Measurements from ENCODE around the gene ZNF740. TPM values are rescaled to one million over a fixed set of nuclear protein-coding genes. Genes with fewer than 3 reads are reported as not detected.
"Not testable (repeated sequence)": the region's sequence is repeated elsewhere in the genome, so short reads cannot be mapped to it uniquely, and the experiment has no call there.

ZNF740 gene
- total RNA-seq, 2 experiments from 2014 or later: 32.6 to 37.5 TPM

DNA sequence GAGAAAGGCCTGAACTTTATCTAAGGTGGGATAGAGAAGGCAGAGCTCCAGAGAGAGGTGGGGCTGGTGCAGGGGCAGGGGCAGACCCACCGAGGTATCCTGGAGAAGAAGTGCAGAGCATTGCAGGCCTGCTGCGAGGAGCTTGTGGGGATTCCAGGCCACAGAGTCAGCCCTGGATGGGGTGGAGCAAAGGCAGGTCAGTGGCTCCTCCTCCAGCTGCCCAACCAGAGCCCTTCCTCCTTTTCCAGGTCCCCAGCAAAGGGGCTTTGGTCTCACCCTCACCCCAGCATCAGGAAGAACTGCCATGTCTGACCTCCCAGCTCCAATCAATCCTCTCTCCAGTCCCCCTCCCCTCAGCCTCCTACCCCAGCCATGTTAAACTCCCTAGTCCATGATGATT, 19.8 kb upstream of the ZNF740 start:
- ChIA-PET POLR2A (interaction anchor here (1.0 to 1.9 kb wide), 2 partner anchors 20 to 45 kb away, joined by 3 to 12 read pairs; partner anchors contain the start of genes CSAD and ZNF740), CTCF (interaction anchor here (0.6 to 6.3 kb wide), 22 partner anchors 9 to 316 kb away, joined by 3 to 65 read pairs (median 10); partner anchors contain the start of genes AAAS, CSAD, ESPL1 and IGFBP6)
- H3K27me3 Mint-ChIP-seq: no peaks in the 10 kb centered on the region
- intact Hi-C loops (cut with micrococcal nuclease): no loop called here
- H3K27ac Mint-ChIP-seq: no peak overlapping the region
- H3K36me3 Mint-ChIP-seq: peaks cover 2% of the 10 kb centered on the region
- peaks cover 6% of the 10 kb centered on the region for H3K4me1 Mint-ChIP-seq (ENCODE audit: low read depth)
- no peak overlapping the region for H3K4me3 Mint-ChIP-seq
- no peaks in the 10 kb centered on the region for H3K9me3 Mint-ChIP-seq
- DNase-seq: no peak

- Mint-ChIP-seq H3K4me1 (ENCODE audit: low read depth) (peaks cover 9% of the 10 kb centered on the region), H3K36me3 (peaks cover 2% of the 10 kb centered on the region), H3K27me3 (no peaks in the 10 kb centered on the region), H3K9me3 (no peaks in the 10 kb centered on the region), H3K4me3 (no peak overlapping the region), H3K27ac (no peak overlapping the region)
- no peak for DNase-seq
- ChIA-PET CTCF (interaction anchor here (0.6 to 6.3 kb wide), 20 partner anchors 10 to 315 kb away, joined by 3 to 65 read pairs (median 14); partner anchors contain the start of genes AAAS, CSAD, ESPL1 and IGFBP6), POLR2A (interaction anchor here (1.0 kb wide), 1 partner anchor 44 kb away, joined by 3 read pairs; no protein-coding TSS in a partner anchor)
- intact Hi-C loops (cut with micrococcal nuclease): no loop called here
Measured at GRCh38 chr12:53161119-53161911, 19.2 kb upstream of the ZNF740 start.

DNA sequence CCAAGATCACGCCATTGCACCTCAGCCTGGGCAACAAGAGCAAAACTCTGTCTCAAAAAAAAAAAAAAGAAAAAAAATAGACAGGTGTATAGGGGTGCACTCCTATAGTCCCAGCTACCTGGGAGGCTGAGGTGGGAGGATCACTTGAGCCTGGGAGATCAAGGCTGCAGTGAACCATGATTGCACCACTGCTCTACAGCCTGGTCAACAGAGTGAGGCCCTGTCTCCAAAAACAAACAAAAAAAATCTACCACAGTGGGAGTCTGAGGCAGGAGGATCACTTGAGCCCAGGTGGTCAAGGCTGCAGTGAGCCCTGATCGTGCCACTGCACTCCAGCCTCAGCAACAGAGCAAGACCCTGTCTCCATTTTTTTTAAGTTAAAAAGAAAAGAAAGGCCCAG, 17.5 kb upstream of the ZNF740 start:
- CTCF ChIA-PET: interaction anchor here (4.7 to 6.3 kb wide), 2 partner anchors 27 to 182 kb away, joined by 36 to 53 read pairs; no protein-coding TSS in a partner anchor
- H3K4me1 Mint-ChIP-seq (ENCODE audit: low read depth): peaks cover 10% of the 10 kb centered on the region
- H3K9me3 Mint-ChIP-seq; H3K36me3 Mint-ChIP-seq; DNase-seq; H3K4me3 Mint-ChIP-seq; POLR2A ChIA-PET; H3K27ac Mint-ChIP-seq; H3K27me3 Mint-ChIP-seq; intact Hi-C loops (cut with micrococcal nuclease): not testable (repeated sequence)

- DNase-seq: no peak
- Mint-ChIP-seq H3K4me1 (ENCODE audit: low read depth) (peaks cover 4% of the 10 kb centered on the region), H3K27me3 (no peaks in the 10 kb centered on the region), H3K9me3 (no peaks in the 10 kb centered on the region), H3K36me3 (peaks cover 3% of the 10 kb centered on the region), H3K27ac (no peak overlapping the region), H3K4me3 (no peak overlapping the region)
- CTCF ChIA-PET: interaction anchor here (2.2 kb wide), 1 partner anchor 23 kb away, joined by 5 read pairs; no protein-coding TSS in a partner anchor
- intact Hi-C loops (cut with micrococcal nuclease): no loop called here
- POLR2A ChIA-PET: no interaction called here
Measured at GRCh38 chr12:53166837-53167236, 13.7 kb upstream of the ZNF740 start.

DNA sequence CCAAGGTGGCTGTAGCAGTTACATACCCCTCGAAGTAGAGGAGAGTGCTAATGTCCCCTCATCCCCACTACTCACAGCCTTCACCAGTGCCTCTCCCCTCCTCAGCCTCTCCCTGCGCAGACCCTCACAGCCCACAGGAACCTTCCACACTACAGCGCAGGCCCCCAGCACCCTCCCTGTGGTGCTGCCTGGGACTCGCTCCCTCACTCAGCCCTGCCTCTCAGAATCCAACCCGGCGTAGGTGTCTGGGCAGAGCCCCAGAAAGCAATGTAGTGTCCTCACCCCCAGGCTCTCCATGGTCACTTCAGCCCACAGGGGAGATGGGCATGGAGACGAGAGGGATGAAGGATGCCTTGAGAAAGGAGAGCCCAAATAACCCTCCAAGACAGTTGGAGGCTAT, 10.9 kb upstream of the ZNF740 start:
- no peaks in the 10 kb centered on the region for H3K9me3 Mint-ChIP-seq
- no peak overlapping the region for H3K4me3 Mint-ChIP-seq
- intact Hi-C loops (cut with micrococcal nuclease): no loop called here
- H3K27me3 Mint-ChIP-seq: no peaks in the 10 kb centered on the region
- CTCF ChIA-PET: interaction anchor here (2.1 kb wide), 1 partner anchor 10 kb away, joined by 13 read pairs; no protein-coding TSS in a partner anchor
- peaks cover 2% of the 10 kb centered on the region for H3K36me3 Mint-ChIP-seq
- H3K4me1 Mint-ChIP-seq (ENCODE audit: low read depth): peaks cover 4% of the 10 kb centered on the region
- DNase-seq: no peak
- no peak overlapping the region for H3K27ac Mint-ChIP-seq
- POLR2A ChIA-PET: no interaction called here

GRCh38 chr12:53170215-53170614, 10.3 kb upstream of the ZNF740 start:
- Mint-ChIP-seq H3K27ac (no peak overlapping the region), H3K4me1 (ENCODE audit: low read depth) (peaks cover 4% of the 10 kb centered on the region), H3K27me3 (no peaks in the 10 kb centered on the region), H3K9me3 (no peaks in the 10 kb centered on the region), H3K36me3 (peaks cover 2% of the 10 kb centered on the region), H3K4me3 (no peak overlapping the region)
- no peak for DNase-seq
- POLR2A ChIA-PET: no interaction called here
- intact Hi-C loops (cut with micrococcal nuclease): no loop called here
- CTCF ChIA-PET: interaction anchor here (2.1 kb wide), 1 partner anchor 11 kb away, joined by 13 read pairs; no protein-coding TSS in a partner anchor

DNA sequence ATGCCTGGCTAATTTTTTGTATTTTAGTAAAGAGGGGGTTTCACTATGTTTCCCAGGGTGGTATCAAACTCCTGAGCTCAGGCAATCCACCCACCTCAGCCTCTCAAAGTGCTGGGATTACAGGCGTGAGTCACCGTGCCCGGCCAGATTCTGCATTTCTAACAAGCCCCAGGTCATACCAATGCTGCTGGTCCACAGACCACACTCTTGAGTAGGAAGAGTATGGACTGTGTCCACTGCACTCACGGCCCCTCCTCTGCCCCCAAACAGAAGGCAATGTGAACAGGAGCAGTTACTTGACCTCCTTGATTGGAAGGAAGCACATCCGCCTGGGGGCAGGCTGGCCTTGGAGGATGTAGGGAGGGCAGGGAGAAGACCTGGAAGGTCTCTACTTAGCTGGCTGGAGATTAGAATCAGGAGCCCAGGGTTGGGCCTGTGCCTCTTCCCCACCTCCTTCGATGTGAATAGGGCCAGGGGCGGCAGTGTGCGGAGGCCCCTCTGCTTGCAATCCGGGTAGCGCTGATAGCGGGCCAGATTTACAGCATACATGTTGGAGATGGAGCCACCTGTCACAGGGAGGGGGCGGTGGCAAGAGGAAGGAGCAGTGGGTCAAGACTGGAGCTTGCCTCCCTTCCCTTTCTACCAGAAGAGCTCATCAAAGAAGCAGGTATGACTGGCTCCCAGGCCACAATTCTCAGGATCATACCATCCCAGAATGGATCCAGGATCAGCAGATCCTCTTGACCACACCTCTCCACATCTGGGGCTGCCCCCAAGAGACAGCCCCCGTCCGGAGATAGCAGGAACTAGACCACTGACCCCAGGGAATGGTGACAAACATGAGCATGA, 9.4 kb upstream of the ZNF740 start:
- Mint-ChIP-seq H3K4me1 (ENCODE audit: low read depth) (peaks cover 6% of the 10 kb centered on the region), H3K9me3 (no peaks in the 10 kb centered on the region), H3K4me3 (no peak overlapping the region), H3K27me3 (no peaks in the 10 kb centered on the region), H3K36me3 (peaks cover 2% of the 10 kb centered on the region), H3K27ac (no peak overlapping the region)
- ChIA-PET CTCF (interaction anchor here (0.6 to 2.1 kb wide), 2 partner anchors 12 to 26 kb away, joined by 3 to 13 read pairs; no protein-coding TSS in a partner anchor), POLR2A (interaction anchor here (0.8 kb wide), 1 partner anchor 16 kb away, joined by 3 read pairs; no protein-coding TSS in a partner anchor)
- DNase-seq: no peak
- intact Hi-C loops (cut with micrococcal nuclease): no loop called here

- ChIA-PET CTCF (interaction anchor here (0.6 to 2.1 kb wide), 2 partner anchors 12 to 27 kb away, joined by 3 to 13 read pairs; no protein-coding TSS in a partner anchor), POLR2A (no interaction called here)
- intact Hi-C loops (cut with micrococcal nuclease): no loop called here
- H3K27me3 Mint-ChIP-seq: no peaks in the 10 kb centered on the region
- H3K36me3 Mint-ChIP-seq: peaks cover 2% of the 10 kb centered on the region
- no peaks in the 10 kb centered on the region for H3K9me3 Mint-ChIP-seq
- H3K4me1 Mint-ChIP-seq (ENCODE audit: low read depth): peaks cover 3% of the 10 kb centered on the region
- no peak for DNase-seq
- no peak overlapping the region for H3K4me3 Mint-ChIP-seq
- no peak overlapping the region for H3K27ac Mint-ChIP-seq
Measured at GRCh38 chr12:53171725-53172329, 8.7 kb upstream of the ZNF740 start.

GRCh38 chr12:53172352-53172751, 8.2 kb upstream of the ZNF740 start:
- Mint-ChIP-seq H3K36me3 (no peaks in the 10 kb centered on the region), H3K9me3 (no peaks in the 10 kb centered on the region), H3K4me3 (no peak overlapping the region), H3K4me1 (ENCODE audit: low read depth) (peaks cover 3% of the 10 kb centered on the region), H3K27me3 (no peaks in the 10 kb centered on the region), H3K27ac (no peak overlapping the region)
- no peak for DNase-seq
- ChIA-PET POLR2A (no interaction called here), CTCF (no interaction called here)
- intact Hi-C loops (cut with micrococcal nuclease): no loop called here

DNA sequence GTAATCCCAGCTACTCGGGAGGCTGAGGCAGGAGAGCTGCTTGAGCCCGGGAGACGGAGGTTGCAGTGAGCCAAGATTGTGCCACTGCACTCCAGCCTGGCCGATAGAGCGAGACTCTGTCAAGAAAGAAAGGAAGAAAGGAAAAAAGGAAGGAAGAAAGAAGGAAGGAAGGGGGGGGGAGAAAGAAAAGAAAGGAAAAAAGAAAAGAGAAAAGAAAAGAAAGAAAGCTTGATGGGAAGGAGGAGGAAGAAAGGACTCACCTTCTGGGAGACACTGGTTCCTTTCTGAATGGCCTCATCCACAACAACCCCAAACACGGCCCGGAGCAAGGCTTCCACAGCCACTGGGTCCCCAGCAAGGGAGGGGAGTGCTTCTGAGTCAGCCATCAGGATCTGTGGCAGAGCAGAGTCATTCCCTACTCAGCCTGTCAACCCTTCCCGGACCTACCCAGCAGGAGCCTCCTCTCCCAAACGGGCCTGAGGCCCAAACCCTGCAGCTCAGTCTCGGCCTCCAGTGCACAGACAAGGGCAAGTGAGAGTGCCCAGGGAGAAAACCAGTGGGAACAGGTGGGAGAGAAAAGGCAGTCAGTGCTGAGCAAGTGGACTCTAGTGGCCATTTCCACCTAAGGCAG, 7.3 kb upstream of the ZNF740 start:
- Mint-ChIP-seq H3K27me3 (no peaks in the 10 kb centered on the region), H3K4me3 (no peak overlapping the region), H3K36me3 (no peaks in the 10 kb centered on the region), H3K9me3 (no peaks in the 10 kb centered on the region), H3K4me1 (ENCODE audit: low read depth) (peaks cover 3% of the 10 kb centered on the region), H3K27ac (no peak overlapping the region)
- ChIA-PET CTCF (interaction anchor here (1.0 to 1.4 kb wide), 3 partner anchors 14 to 70 kb away, joined by 3 to 4 read pairs (median 3); partner anchors contain the start of genes ITGB7 and SOAT2), POLR2A (no interaction called here)
- intact Hi-C loops (cut with micrococcal nuclease): no loop called here
- no peak for DNase-seq

DNA sequence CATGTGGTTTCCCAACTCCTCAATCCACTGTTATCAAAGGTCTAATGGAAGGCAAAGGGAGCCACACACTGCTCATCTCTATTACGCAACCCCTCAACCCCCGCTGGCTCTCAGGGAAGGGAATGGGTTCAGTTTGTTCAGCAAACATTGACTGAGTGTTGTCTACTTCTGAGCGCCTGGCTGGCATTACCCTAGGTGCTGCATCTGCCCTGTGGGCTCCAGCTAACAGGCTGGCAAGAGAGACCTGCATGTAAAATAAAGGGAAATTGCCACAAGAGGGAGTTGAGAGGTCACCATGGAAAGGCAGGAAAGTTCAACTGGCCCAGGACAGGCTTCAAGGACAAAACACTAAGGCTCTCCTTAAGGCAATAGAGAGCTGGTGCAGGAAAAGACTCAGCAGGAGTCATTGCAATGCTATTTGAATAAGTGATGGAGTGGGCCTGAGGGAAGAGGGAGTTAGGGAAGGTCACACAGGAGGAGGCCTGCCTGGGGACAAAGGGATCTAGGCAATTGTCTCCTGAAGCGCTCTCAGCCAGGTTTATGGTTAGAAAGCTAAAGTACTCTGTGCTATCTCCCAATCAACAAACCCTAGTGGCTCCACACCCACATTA, 5.5 kb upstream of the ZNF740 start:
- CTCF ChIA-PET: interaction anchor here (0.7 to 2.7 kb wide), 4 partner anchors 15 to 187 kb away, joined by 3 to 9 read pairs (median 6); no protein-coding TSS in a partner anchor
- Mint-ChIP-seq H3K27ac (no peak overlapping the region), H3K9me3 (no peaks in the 10 kb centered on the region), H3K4me1 (ENCODE audit: low read depth) (peaks cover 13% of the 10 kb centered on the region), H3K4me3 (no peak overlapping the region), H3K36me3 (no peaks in the 10 kb centered on the region), H3K27me3 (no peaks in the 10 kb centered on the region)
- no peak for DNase-seq
- intact Hi-C loops (cut with micrococcal nuclease): no loop called here
- POLR2A ChIA-PET: no interaction called here

Data from activated CD4-positive, alpha-beta memory T cell treated with anti-CD3 and anti-CD28 coated beads for 36 hours (primary cell).